NB4 (cell line): ENCODE results near the gene TM4SF5.

Experiments
- DNase-seq: peaks from one replicate; pipeline ENCODE4 v3.0.0; 2010; ENCODE audit warnings: low read depth
- H3K4me3 ChIP-seq: one replicate; pipeline ENCODE4 v1.5.1; 2011; ENCODE audit warnings: mild to moderate bottlenecking, low read depth, low read length, moderate library complexity
- MYC ChIP-seq: IDR thresholded peaks from 2 replicates; pipeline ENCODE4 v1.6.1; 2011; ENCODE audit warnings: low read depth, low read length
- POLR2A ChIP-seq: IDR thresholded peaks from 2 replicates; pipeline ENCODE4 v1.6.1; 2011; ENCODE audit warnings: mild to moderate bottlenecking; ENCODE audit not compliant: insufficient read length; ENCODE audit errors: extremely low read depth
- TF ChIP-seq, protein P1 (sequence below): IDR thresholded peaks from 2 replicates; pipeline ENCODE4 v1.6.1; 2011; ENCODE audit warnings: low read depth, low read length
- TF ChIP-seq, protein P2 (sequence below): IDR thresholded peaks from one replicate; pipeline ENCODE4 v1.5.1; 2012; ENCODE audit warnings: low read depth, low read length

Gene TM4SF5, protein sequence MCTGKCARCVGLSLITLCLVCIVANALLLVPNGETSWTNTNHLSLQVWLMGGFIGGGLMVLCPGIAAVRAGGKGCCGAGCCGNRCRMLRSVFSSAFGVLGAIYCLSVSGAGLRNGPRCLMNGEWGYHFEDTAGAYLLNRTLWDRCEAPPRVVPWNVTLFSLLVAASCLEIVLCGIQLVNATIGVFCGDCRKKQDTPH

DNA sequence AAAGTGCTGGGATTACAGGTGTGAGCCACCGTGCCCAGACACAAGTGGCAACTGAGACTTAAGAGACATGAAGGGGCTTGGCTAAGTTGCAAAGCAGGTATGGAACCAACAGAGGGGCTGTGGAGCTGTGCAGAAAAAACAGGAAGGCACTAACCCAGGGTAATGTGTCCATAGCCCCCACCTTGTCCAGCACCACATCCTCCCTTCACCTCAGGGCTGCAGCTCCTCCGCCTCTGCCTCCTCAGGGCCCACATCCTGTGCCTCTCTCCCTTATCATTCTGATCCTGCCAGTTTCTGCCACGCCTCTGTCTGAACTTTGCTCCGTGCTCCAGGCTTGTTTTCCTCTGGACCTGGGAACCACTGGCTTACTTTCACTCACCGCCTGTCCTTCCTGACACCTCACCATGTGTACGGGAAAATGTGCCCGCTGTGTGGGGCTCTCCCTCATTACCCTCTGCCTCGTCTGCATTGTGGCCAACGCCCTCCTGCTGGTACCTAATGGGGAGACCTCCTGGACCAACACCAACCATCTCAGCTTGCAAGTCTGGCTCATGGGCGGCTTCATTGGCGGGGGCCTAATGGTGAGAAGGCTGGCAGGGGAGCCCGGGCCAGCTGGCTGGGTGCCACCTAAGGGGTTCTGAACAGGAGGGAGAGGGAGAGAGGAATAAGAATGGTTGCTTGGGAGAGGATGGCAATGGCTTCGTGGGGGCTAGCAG, at the start of gene TM4SF5:
TM4SF5 (plus strand) TSS at position 368 of the 716 bp plus-strand sequence; CDS start at position 405, 37 bp downstream.
- TF ChIP-seq POLR2A (no peak), MYC (no peak)
- TF ChIP-seq, protein P1, sequence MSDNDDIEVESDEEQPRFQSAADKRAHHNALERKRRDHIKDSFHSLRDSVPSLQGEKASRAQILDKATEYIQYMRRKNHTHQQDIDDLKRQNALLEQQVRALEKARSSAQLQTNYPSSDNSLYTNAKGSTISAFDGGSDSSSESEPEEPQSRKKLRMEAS, result no peak
- TF ChIP-seq, protein P2, sequence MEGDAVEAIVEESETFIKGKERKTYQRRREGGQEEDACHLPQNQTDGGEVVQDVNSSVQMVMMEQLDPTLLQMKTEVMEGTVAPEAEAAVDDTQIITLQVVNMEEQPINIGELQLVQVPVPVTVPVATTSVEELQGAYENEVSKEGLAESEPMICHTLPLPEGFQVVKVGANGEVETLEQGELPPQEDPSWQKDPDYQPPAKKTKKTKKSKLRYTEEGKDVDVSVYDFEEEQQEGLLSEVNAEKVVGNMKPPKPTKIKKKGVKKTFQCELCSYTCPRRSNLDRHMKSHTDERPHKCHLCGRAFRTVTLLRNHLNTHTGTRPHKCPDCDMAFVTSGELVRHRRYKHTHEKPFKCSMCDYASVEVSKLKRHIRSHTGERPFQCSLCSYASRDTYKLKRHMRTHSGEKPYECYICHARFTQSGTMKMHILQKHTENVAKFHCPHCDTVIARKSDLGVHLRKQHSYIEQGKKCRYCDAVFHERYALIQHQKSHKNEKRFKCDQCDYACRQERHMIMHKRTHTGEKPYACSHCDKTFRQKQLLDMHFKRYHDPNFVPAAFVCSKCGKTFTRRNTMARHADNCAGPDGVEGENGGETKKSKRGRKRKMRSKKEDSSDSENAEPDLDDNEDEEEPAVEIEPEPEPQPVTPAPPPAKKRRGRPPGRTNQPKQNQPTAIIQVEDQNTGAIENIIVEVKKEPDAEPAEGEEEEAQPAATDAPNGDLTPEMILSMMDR, result no peak
- no peak within 1 kb of the TSS for H3K4me3 ChIP-seq
- no peak for DNase-seq

DNA sequence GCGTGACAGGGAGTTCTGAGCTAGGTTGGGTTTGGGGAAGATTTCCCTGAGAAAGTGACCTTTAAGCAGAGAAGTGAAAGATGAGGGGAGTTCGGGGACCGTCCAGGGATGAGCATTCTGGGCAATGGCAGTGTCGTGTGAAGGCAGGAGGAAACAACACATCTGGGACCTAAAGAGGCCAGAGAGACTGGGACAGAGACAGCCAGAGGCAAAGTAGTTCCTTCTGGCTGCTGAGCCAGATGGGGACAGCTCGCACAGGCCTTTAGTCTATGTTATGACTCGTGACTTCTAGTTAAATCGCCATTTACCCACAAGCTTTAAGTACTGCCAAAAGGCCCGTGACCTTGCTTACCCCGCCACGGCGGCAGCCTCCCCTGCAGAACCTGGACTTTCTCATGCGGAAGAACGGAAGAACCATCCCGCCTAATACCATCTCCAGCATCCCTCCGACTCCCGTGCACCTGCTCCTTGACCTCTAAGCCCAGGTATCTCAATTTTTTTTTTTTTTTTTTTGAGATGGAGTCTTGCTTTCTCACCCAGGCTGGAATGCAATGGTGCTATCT, 48.9 kb upstream of the TM4SF5 start:
- peak; percentile 36 for DNase-seq
- TF ChIP-seq MYC (no peak), POLR2A (no peak)
- TF ChIP-seq, protein P1, result no peak
- TF ChIP-seq, protein P2, result no peak
- H3K4me3 ChIP-seq, result no peak overlapping the region

DNA sequence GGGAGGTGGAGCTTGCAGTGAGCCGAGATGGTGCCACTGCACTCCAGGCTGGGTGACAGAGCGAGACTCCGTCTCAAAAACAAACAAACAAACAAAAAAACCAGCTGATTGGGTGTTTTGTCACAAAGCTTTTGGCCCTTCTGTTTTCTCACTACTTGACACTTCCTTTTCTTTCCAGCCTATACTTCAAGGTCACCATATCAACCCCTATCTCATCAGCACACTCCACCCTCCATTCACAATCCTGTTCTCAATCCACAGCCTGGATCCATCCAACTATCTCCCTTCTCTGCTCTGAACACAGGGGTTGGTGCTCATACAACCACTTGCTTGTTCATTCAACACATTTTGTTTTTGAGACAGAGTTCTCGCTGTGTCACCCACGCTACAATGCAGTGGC, 47.0 kb upstream of the TM4SF5 start:
- TF ChIP-seq, protein P1, result no peak
- TF ChIP-seq, protein P2, result no peak
- TF ChIP-seq MYC (no peak), POLR2A (no peak)
- no peak for DNase-seq
- no peak overlapping the region for H3K4me3 ChIP-seq

DNA sequence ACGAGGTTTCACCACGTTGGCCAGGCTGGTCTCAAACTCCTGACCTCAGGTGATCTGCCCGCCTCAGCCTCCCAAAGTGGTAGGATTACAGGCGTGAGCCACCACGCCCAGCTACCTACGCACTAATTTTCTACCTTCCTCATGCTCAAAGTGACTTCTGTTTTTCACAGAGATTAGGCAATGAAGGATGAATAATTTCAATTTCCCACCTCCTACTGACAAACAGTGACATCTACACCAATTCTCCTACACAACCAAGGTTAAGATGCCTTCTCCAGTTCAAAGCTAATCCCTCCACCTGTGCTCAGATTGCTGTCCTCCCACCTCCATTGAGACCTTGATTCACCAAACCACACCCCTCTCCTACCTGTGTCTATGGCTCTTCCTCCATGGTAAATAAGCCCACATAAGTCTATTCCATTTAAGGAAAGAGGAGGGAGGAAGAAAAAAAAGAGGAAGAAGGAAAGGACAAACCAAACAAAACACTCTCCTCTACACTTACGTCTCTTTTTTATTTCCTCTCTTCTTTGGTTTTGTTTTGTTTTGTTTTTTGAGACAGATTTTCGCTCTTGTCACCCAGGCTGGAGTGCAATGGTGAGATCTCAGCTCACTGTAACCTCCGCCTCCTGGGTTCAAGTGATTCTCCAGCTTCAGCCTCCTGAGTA, 45.9 kb upstream of the TM4SF5 start:
- peak; percentile 57 for DNase-seq
- TF ChIP-seq, protein P1, result no peak
- TF ChIP-seq POLR2A (no peak), MYC (no peak)
- TF ChIP-seq, protein P2, result no peak
- no peak overlapping the region for H3K4me3 ChIP-seq

DNA sequence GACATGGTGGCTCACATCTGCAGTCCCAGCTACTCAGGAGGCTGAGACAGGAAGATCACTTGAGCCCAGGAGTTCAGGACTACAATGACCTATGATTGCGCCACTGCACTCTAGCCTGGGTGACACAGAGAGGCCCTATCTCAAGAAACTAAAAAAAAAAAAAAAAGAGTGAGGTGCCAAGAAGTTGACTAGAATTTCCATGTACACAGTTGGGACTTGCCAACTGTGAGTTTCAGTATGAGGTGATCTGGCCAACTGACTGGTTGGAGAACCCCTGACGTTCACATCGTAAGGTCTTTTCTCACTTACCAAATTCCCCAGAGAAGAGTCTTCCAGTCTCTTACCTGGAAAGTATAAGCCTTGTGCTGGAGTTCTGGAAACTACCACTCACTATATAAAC, 43.6 kb upstream of the TM4SF5 start:
- peak; percentile 72 for DNase-seq
- TF ChIP-seq MYC (no peak), POLR2A (no peak)
- TF ChIP-seq, protein P1, result no peak
- TF ChIP-seq, protein P2, result no peak
- no peak overlapping the region for H3K4me3 ChIP-seq
